ENCODE results near the gene TRAPPC8. TPM values are rescaled to one million over a fixed set of nuclear protein-coding genes. Genes with fewer than 3 reads are reported as not detected.
"Not testable (repeated sequence)": the region's sequence is repeated elsewhere in the genome, so short reads cannot be mapped to it uniquely, and the experiment has no call there.

TRAPPC8 gene
- total and polyA plus RNA-seq, 11 donors = 9.5 to 41.9 (median 29.4) TPM

- Histone ChIP-seq H3K4me1 (no peaks in the 10 kb centered on the region), H3K27ac (no peak overlapping the region), H3K36me3 (no peaks in the 10 kb centered on the region), H3K27me3 (no peaks in the 10 kb centered on the region), H3K9me3 (no peaks in the 10 kb centered on the region), H3K4me3 (no peak overlapping the region)
- intact Hi-C loops (cut with DNase I) = no loop called here
- no peak for DNase-seq
- no peak for ATAC-seq
- 50 to 60% (median 59%) methylated on average over 5 of the region's 5 CpGs for WGBS, 4 donors
- TF ChIP-seq CTCF (IDR thresholded peaks at IDR 0.05) = no peak
- no peak for TF ChIP-seq POLR2A (IDR thresholded peaks at IDR 0.05)
Measured at GRCh38 chr18:31965316-31965970, 22.5 kb upstream of the TRAPPC8 start.

- H3K9me3 ChIP-seq = no peaks in the 10 kb centered on the region
- TF ChIP-seq POLR2A (IDR thresholded peaks at IDR 0.05) (no peak), CTCF (IDR thresholded peaks at IDR 0.05) (no peak)
- no peak overlapping the region for H3K4me3 ChIP-seq
- no peaks in the 10 kb centered on the region for H3K36me3 ChIP-seq
- H3K4me1 ChIP-seq = no peaks in the 10 kb centered on the region
- ATAC-seq = no peak
- H3K27me3 ChIP-seq = no peaks in the 10 kb centered on the region
- DNase-seq = no peak
- H3K27ac ChIP-seq = no peak overlapping the region
- intact Hi-C loops (cut with DNase I) = loop anchor here in 1 of 10 donors (10.0 kb wide), 1 partner anchor 213 kb away; no protein-coding TSS in a partner anchor
Measured at GRCh38 chr18:31957728-31958127, 14.8 kb upstream of the TRAPPC8 start.

- no peak overlapping the region for H3K27ac ChIP-seq
- intact Hi-C loops (cut with DNase I) = loop anchor here in 1 of 10 donors (10.0 kb wide), 1 partner anchor 210 kb away; no protein-coding TSS in a partner anchor
- H3K27me3 ChIP-seq = no peaks in the 10 kb centered on the region
- DNase-seq (no peak), ATAC-seq (no peak)
- no peaks in the 10 kb centered on the region for H3K36me3 ChIP-seq
- 38 to 41% (median 39%) methylated on average over 3 of the region's 3 CpGs for WGBS, 4 donors
- H3K4me3 ChIP-seq = no peak overlapping the region
- H3K9me3 ChIP-seq = no peaks in the 10 kb centered on the region
- no peaks in the 10 kb centered on the region for H3K4me1 ChIP-seq
- no peak for TF ChIP-seq POLR2A (IDR thresholded peaks at IDR 0.05)
- TF ChIP-seq CTCF (IDR thresholded peaks at IDR 0.05) = no peak
Measured at GRCh38 chr18:31954349-31954748, 11.4 kb upstream of the TRAPPC8 start.

- H3K36me3 ChIP-seq, DNase-seq, H3K27ac ChIP-seq, H3K27me3 ChIP-seq, H3K4me1 ChIP-seq, H3K9me3 ChIP-seq, ATAC-seq, H3K4me3 ChIP-seq: not testable (repeated sequence)
- intact Hi-C loops (cut with DNase I) = loop anchor here in 1 of 10 donors (10.0 kb wide), 1 partner anchor 209 kb away; no protein-coding TSS in a partner anchor
- WGBS, 4 donors = 81 to 96% (median 95%) methylated on average over 3 of the region's 3 CpGs
Measured at GRCh38 chr18:31953699-31954098, 10.8 kb upstream of the TRAPPC8 start.

GRCh38 chr18:31952223-31952622, 9.3 kb upstream of the TRAPPC8 start:
- Histone ChIP-seq H3K27ac (no peak overlapping the region), H3K36me3 (no peaks in the 10 kb centered on the region), H3K9me3 (no peaks in the 10 kb centered on the region), H3K4me3 (no peak overlapping the region), H3K4me1 (no peaks in the 10 kb centered on the region), H3K27me3 (no peaks in the 10 kb centered on the region)
- ATAC-seq (no peak), DNase-seq (no peak)
- WGBS, 4 donors = 89 to 95% (median 94%) methylated on average over 3 of the region's 3 CpGs
- TF ChIP-seq POLR2A (IDR thresholded peaks at IDR 0.05) (no peak), CTCF (IDR thresholded peaks at IDR 0.05) (no peak)
- intact Hi-C loops (cut with DNase I) = loop anchor here in 1 of 10 donors (10.0 kb wide), 1 partner anchor 207 kb away; no protein-coding TSS in a partner anchor
